HG03558 (cell line): Measurements from ENCODE around the gene TDRD1.

Experiments
- ATAC-seq: cut with Tn5 transposase; IDR thresholded peaks from one replicate; pipeline ENCODE4 v1.9.1; 2021; ENCODE audit warnings: moderate number of reproducible peaks; ENCODE audit not compliant: unreplicated experiment; ENCODE audit errors: extremely low read depth

The TDRD1 gene

DNA sequence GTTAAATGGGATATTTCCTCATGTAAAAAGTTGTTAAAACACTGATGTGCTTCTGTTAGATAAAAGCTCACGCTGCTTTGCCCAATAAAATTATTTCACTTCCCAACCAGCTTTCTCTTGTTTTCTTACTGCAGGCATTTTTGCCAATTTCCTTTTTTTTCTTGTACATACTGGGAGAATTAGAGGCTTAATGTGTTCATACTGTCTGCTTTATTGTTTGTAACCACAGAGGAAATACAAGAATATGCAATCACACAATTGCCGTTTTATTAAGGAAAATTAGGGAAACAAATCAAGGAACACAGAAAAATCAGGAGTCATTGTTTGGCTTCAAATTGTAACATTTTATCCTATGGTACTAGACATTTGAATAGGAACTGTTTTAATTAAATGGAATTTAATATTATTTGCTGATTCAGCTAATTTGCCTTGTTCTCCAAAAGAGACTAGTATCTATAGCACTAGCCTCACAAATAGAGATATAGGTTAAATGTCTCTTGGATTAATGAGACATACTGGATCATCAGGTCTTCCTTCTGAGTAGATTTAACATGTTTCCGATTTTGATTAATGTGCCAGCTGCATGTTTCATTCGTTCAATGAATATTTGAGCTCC is 53.5 kb downstream of the TDRD1 start:
- no peak for ATAC-seq

GRCh38 chr10:114233482-114233881 is 54.3 kb downstream of the TDRD1 start:
- no peak for ATAC-seq

- no peak for ATAC-seq
Observed at GRCh38 chr10:114234132-114234531, 55.0 kb downstream of the TDRD1 start.

GRCh38 chr10:114239117-114239993 is 60.2 kb downstream of the TDRD1 start, which contains the start of gene VWA2:
VWA2 (plus strand) TSS chr10:114239254; CDS start chr10:114248714, 9,460 bp downstream.
- ATAC-seq = no peak

DNA sequence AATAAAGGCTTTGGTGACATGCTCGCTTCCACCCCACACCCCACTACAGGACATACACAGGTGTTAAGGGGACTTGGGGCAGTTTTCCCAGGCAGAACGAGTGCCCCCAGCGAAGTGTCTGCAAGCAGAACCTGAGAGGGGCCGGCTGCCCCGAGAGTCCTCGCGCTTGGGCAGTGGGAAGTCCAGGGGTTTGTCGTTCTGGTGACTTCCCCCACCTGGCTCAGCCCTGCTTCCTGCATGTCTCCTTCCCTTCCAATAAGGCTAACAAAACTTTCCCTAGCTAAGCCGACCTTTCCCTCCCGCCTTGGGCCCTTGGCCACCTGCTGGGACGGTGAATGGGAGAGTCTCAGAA is 60.8 kb downstream of the TDRD1 start:
- ATAC-seq = no peak

DNA sequence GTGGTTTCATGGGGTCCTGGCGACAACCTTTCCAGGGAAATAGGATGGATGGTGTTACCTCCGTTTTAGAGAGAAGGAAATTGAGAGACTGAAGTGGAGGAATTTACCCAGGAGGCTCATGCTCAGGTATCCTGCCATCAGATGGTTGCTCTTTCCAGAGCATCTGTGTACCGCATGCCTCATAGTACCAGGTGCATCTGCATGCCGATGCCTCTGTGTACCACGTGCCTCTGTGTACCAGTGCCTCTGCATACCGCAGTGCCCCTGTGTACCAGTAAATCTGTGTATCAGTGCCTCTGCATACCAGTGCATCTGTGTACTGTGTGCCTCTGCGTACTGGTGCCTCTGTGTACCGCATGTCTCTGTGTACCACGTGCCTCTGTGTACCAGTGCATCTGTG is 63.1 kb downstream of the TDRD1 start:
- no peak for ATAC-seq

GRCh38 chr10:114243661-114244060 is 64.5 kb downstream of the TDRD1 start:
- ATAC-seq = no peak

DNA sequence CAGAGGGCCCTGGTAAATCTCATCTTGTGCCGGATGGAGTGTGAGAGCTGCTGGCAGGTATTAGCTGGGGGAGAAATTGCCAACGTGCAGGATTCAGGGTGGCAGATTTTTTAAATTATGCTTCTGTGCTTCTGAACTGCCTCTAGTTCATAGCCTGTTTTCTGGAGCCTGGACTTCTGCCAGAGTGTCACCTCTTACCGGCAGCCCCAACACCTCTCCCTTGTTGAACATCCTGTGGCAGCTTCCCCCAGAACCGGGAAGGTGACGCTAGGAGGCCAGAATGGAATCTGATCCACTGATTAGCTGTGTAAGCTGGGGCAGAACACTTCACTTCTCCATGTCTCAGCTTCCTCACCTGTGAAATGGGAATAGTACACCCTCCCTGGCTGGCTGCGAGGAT is 65.0 kb downstream of the TDRD1 start:
- no peak for ATAC-seq

DNA sequence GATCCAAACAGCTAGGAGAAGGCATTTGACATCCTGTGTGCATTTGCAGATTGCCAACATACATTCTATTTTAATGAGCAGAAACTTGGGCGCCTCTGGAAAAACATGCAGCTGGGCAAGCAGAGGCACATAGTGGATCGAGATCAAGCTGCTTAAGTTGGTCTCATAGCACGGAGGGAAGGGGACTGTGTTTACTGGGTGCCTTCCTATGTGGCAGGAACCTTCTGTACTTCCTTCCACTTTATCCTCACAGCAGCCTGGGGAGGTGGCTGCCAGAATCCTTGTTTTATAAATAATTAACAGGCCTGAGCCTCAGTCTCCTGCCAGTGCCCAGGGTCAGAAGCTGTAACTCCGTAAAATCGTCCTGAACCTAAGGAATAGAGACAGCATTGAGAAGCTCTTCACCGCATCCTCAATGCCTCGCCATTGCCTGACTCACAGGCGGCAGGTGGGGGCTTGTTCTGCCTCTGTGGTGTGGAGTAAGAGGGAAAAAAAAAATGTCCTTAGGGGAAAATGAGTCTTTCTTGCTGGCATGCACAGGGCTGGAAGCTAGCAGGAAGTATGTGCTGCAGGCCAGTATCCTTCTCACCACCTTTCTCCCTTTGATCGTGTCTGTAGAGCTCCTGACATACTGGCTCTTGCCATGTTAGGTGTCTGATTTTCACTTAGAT is 66.1 kb downstream of the TDRD1 start:
- ATAC-seq = no peak

GRCh38 chr10:114246679-114247305 is 67.6 kb downstream of the TDRD1 start:
- no peak for ATAC-seq

DNA sequence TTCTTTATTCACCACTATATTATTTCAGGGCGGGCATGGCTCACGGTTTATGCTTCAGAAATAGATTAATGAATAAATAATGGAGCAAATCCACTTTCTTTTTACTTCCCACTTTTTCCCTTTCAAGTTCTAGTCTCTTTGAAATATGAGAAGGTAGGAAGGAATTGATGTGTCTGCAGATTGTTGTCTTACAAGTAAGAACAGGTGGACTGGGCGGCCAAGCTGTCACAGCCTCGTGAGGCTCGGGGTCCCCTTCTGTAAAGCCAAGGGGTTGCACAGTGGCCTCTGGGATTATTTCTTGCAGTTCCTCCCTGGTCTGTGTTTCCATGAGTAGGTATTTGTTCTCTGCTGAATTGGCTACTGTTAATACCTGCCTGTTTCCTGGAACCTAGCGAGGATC is 71.1 kb downstream of the TDRD1 start:
- no peak for ATAC-seq

GRCh38 chr10:114250716-114251115 is 71.6 kb downstream of the TDRD1 start:
- ATAC-seq = no peak

DNA sequence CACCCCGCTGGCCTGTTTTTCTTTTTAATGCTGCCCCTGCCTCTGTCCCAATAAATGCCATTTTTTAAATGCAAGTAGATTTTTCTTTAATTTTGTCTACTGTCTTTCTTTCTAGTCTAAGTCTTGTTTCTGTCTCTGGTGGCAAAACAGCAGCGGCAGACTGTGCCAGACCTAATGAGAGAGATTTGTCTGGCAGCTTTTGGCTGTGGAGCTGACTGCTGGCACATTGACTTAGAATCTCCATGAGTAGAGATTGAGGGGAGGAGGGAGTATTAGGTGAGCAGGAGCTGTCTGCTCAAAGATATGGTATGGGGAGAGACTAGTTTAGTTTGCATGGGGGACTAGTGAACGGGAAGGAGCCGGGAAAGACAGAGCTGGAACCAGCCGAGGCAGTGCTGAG is 72.9 kb downstream of the TDRD1 start:
- no peak for ATAC-seq

- no peak for ATAC-seq
Observed at GRCh38 chr10:114252883-114253282, 73.7 kb downstream of the TDRD1 start.

DNA sequence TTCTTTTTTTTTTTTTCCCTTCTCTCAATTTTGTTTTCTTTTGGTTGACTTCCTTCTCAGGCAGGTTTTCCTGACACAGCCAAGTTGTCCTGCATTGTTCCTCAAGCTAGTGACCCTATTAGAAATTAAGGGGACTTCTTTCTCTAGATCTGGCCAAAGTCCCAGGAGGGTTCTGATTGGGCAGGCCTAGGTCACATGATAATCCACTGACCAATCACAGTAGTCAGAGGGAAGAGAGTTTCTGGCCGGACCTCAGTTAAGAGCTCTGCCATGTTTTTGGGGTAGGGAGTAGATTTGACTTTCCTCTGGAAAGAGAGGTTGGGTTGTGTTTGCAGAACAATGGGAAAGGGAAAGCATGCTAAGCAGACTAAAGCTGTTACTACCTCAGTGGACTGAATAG is 76.1 kb downstream of the TDRD1 start:
- no peak for ATAC-seq

- ATAC-seq = no peak
Observed at GRCh38 chr10:114256008-114256765, 77.0 kb downstream of the TDRD1 start.

GRCh38 chr10:114256822-114257221 is 77.7 kb downstream of the TDRD1 start:
- ATAC-seq = no peak

DNA sequence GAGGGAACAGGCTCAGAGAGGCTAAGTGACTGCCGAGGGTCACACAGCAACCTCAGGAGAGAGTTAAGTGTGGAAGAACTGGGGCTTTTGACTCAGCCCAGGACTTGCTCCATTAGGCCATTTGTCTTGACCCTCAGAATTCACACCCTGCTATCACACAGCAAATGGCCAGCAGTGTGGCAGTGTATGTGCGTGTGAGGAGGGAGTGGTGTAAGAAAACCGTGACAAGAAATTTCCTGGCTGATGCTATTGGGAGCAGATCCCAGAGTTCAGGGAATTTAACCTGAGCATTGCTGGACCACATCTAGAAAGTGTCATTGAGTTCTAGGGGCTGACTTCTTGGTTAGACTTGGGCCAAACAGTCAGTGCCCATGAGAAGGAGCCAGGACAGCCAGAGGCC is 78.3 kb downstream of the TDRD1 start:
- ATAC-seq = no peak

- ATAC-seq = no peak
Observed at GRCh38 chr10:114258274-114258840, 79.2 kb downstream of the TDRD1 start.

DNA sequence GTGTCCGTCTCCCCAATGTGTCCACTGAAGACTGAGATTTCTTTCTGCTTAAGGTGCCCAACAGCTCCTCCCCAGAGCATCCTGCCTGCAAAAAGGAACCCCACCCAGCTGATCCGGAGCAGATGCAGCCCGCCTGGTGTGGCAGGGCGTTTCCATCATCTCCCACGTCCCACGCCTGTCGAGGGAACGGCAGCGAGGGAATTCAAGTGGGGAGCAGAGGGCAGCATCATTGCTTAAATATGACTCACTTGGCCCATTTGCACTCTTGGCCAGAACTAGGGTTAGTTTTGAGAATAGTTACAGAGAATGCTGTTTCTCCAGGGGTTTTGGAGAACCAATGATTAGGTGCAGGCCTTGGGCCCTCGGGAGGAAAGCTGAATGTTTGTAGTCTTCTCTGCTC is 80.7 kb downstream of the TDRD1 start:
- ATAC-seq = no peak
